Nephron progenitor cell (in vitro differentiated cells): ENCODE results near the gene PALLD.

ENCODE experiments used
- DNase-seq: peaks from one replicate; pipeline ENCODE4 v3.0.0; 2021
- H3K27ac Mint-ChIP-seq: 2 replicates; pipeline ENCODE4 v1.8.0; 2021; ENCODE audit warnings: mild to moderate bottlenecking, moderate library complexity, mixed read lengths
- H3K27me3 Mint-ChIP-seq: 2 replicates; pipeline ENCODE4 v1.8.0; 2021; ENCODE audit warnings: mild to moderate bottlenecking, low read depth, mixed read lengths; ENCODE audit not compliant: poor library complexity
- H3K36me3 Mint-ChIP-seq: 2 replicates; pipeline ENCODE4 v1.8.0; 2021; ENCODE audit warnings: low read depth, mixed read lengths
- H3K4me1 Mint-ChIP-seq: 2 replicates; pipeline ENCODE4 v1.8.0; 2021; ENCODE audit warnings: mixed read lengths
- H3K4me3 Mint-ChIP-seq: 2 replicates; pipeline ENCODE4 v1.8.0; 2021; ENCODE audit warnings: mild to moderate bottlenecking, moderate library complexity, mixed read lengths
- H3K9me3 Mint-ChIP-seq: 2 replicates; pipeline ENCODE4 v1.8.0; 2021; ENCODE audit warnings: mild to moderate bottlenecking, moderate library complexity, mixed read lengths
- CTCF ChIP-seq: fragments of 200-600 bp; sonication (generic); IDR thresholded peaks from 2 replicates; pipeline ENCODE4 v1.5.0; 2021; ENCODE audit warnings: antibody characterized with exemption

PALLD gene

GRCh38 chr4:168488869-168489274 is 8.0 kb upstream of the PALLD start:
- Mint-ChIP-seq H3K27ac (no peak overlapping the region), H3K36me3 (peaks cover 6% of the 10 kb centered on the region), H3K27me3 (no peaks in the 10 kb centered on the region), H3K9me3 (no peaks in the 10 kb centered on the region), H3K4me3 (no peak overlapping the region), H3K4me1 (peaks cover 7% of the 10 kb centered on the region)
- no peak for TF ChIP-seq CTCF
- no peak for DNase-seq

GRCh38 chr4:168489616-168490015 is 7.2 kb upstream of the PALLD start:
- no peak for TF ChIP-seq CTCF
- DNase-seq = no peak
- H3K4me3 Mint-ChIP-seq = no peak overlapping the region
- H3K27me3 Mint-ChIP-seq = no peaks in the 10 kb centered on the region
- no peak overlapping the region for H3K27ac Mint-ChIP-seq
- H3K4me1 Mint-ChIP-seq = peaks cover 3% of the 10 kb centered on the region
- H3K36me3 Mint-ChIP-seq = peaks cover 6% of the 10 kb centered on the region
- H3K9me3 Mint-ChIP-seq = no peaks in the 10 kb centered on the region

- Mint-ChIP-seq H3K36me3 (peaks cover 6% of the 10 kb centered on the region), H3K9me3 (no peaks in the 10 kb centered on the region), H3K4me1 (no peaks in the 10 kb centered on the region), H3K4me3 (no peak overlapping the region), H3K27me3 (no peaks in the 10 kb centered on the region), H3K27ac (no peak overlapping the region)
- DNase-seq = no peak
- no peak for TF ChIP-seq CTCF
Observed at GRCh38 chr4:168490711-168491110, 6.1 kb upstream of the PALLD start.

GRCh38 chr4:168491563-168491962 is 5.3 kb upstream of the PALLD start:
- Mint-ChIP-seq H3K36me3 (peaks cover 6% of the 10 kb centered on the region), H3K27me3 (no peaks in the 10 kb centered on the region), H3K27ac (no peak overlapping the region), H3K4me3 (no peak overlapping the region), H3K9me3 (no peaks in the 10 kb centered on the region), H3K4me1 (peaks cover 4% of the 10 kb centered on the region)
- no peak for DNase-seq
- no peak for TF ChIP-seq CTCF

- Mint-ChIP-seq H3K9me3 (no peaks in the 10 kb centered on the region), H3K27ac (peak overlapping the region; percentile 19), H3K27me3 (peaks cover 4% of the 10 kb centered on the region), H3K4me3 (no peak overlapping the region), H3K36me3 (no peaks in the 10 kb centered on the region), H3K4me1 (peaks cover 30% of the 10 kb centered on the region)
- TF ChIP-seq CTCF = no peak
- no peak for DNase-seq
Observed at GRCh38 chr4:168498251-168498650, 1.4 kb downstream of the PALLD start.

- TF ChIP-seq CTCF = no peak
- DNase-seq = no peak
- H3K27me3 Mint-ChIP-seq = peaks cover 7% of the 10 kb centered on the region
- H3K4me3 Mint-ChIP-seq = no peak overlapping the region
- no peak overlapping the region for H3K27ac Mint-ChIP-seq
- peaks cover 30% of the 10 kb centered on the region for H3K4me1 Mint-ChIP-seq
- H3K9me3 Mint-ChIP-seq = no peaks in the 10 kb centered on the region
- H3K36me3 Mint-ChIP-seq = no peaks in the 10 kb centered on the region
Observed at GRCh38 chr4:168499241-168499640, 2.4 kb downstream of the PALLD start.
